ENCODE data around the gene B3GNT8. TPM values are rescaled to one million over a fixed set of nuclear protein-coding genes. Genes with fewer than 3 reads are reported as not detected.

B3GNT8 gene
- total RNA-seq, 1 experiment from 2014 or later, result 3.7 TPM

GRCh38 chr19:41377977-41378709 is 49.0 kb downstream of the B3GNT8 start:
- DNase-seq, result no peak
- Mint-ChIP-seq H3K4me3 (ENCODE audit: unreplicated experiment) (no peak overlapping the region), H3K4me1 (ENCODE audit: low read depth, unreplicated experiment) (no peaks in the 10 kb centered on the region), H3K36me3 (ENCODE audit: insufficient read depth, unreplicated experiment) (no peaks in the 10 kb centered on the region), H3K27me3 (ENCODE audit: insufficient read depth, unreplicated experiment) (no peaks in the 10 kb centered on the region), H3K9me3 (ENCODE audit: unreplicated experiment) (no peaks in the 10 kb centered on the region), H3K27ac (ENCODE audit: unreplicated experiment) (no peak overlapping the region)
- intact Hi-C loops (cut with micrococcal nuclease; ENCODE audit: unreplicated experiment), result no loop called here
- Histone ChIP-seq H3K9me3 (no peaks in the 10 kb centered on the region), H3K27me3 (replicated peaks; ENCODE audit: control insufficient read depth, insufficient read depth, low read length) (no peaks in the 10 kb centered on the region), H3K4me1 (no peaks in the 10 kb centered on the region), H3K4me3 (ENCODE audit: low read depth, low read length) (no peak overlapping the region), H3K36me3 (ENCODE audit: control insufficient read depth, insufficient read depth, low read length) (no peaks in the 10 kb centered on the region)
- BruUV-seq (replicated peaks), result no TSS peak
- POLR2A ChIA-PET, result no interaction called here
- CTCF ChIA-PET, result no interaction called here
- TF ChIP-seq CTCF (IDR thresholded peaks at IDR 0.05; ENCODE audit: insufficient read depth in 1 of 2, low read depth in 1 of 2, low read length in 1 of 2, severe bottlenecking in 1 of 2, unreplicated experiment in 1 of 2), result peak in 1 of 2 experiments; percentile 21

GRCh38 chr19:41376998-41377365 is 50.2 kb downstream of the B3GNT8 start:
- no TSS peak for BruUV-seq (replicated peaks)
- POLR2A ChIA-PET, result interaction anchor here (1.3 kb wide), 1 partner anchor 13 kb away, joined by 3 read pairs; no protein-coding TSS in a partner anchor
- no peaks in the 10 kb centered on the region for H3K4me1 Mint-ChIP-seq (ENCODE audit: low read depth, unreplicated experiment)
- no peaks in the 10 kb centered on the region for H3K9me3 Mint-ChIP-seq (ENCODE audit: unreplicated experiment)
- H3K36me3 ChIP-seq (ENCODE audit: control insufficient read depth, insufficient read depth, low read length), result no peaks in the 10 kb centered on the region
- no peaks in the 10 kb centered on the region for H3K36me3 Mint-ChIP-seq (ENCODE audit: insufficient read depth, unreplicated experiment)
- H3K4me1 ChIP-seq, result no peaks in the 10 kb centered on the region
- CTCF ChIA-PET, result no interaction called here
- peak overlapping the region; percentile 17 for H3K4me3 Mint-ChIP-seq (ENCODE audit: unreplicated experiment)
- no peaks in the 10 kb centered on the region for H3K9me3 ChIP-seq
- no peak overlapping the region for H3K27ac Mint-ChIP-seq (ENCODE audit: unreplicated experiment)
- no peak for TF ChIP-seq CTCF (IDR thresholded peaks at IDR 0.05; ENCODE audit: insufficient read depth in 1 of 2, low read depth in 1 of 2, low read length in 1 of 2, severe bottlenecking in 1 of 2, unreplicated experiment in 1 of 2)
- DNase-seq, result no peak
- no peaks in the 10 kb centered on the region for H3K27me3 Mint-ChIP-seq (ENCODE audit: insufficient read depth, unreplicated experiment)
- intact Hi-C loops (cut with micrococcal nuclease; ENCODE audit: unreplicated experiment), result no loop called here
- H3K27me3 ChIP-seq (replicated peaks; ENCODE audit: control insufficient read depth, insufficient read depth, low read length), result no peaks in the 10 kb centered on the region
- peak overlapping the region; percentile 51 for H3K4me3 ChIP-seq (ENCODE audit: low read depth, low read length)

GRCh38 chr19:41376241-41376997 is 50.8 kb downstream of the B3GNT8 start, which contains the start of gene TMEM91:
Gene TMEM91, plus strand, starts transcription at chr19:41376533. Its CDS starts 1,777 bp downstream, at chr19:41378310.
- BruUV-seq (replicated peaks), result no TSS peak
- no peaks in the 10 kb centered on the region for H3K36me3 Mint-ChIP-seq (ENCODE audit: insufficient read depth, unreplicated experiment)
- peak within 1 kb of the TSS; percentile 17 for H3K4me3 Mint-ChIP-seq (ENCODE audit: unreplicated experiment)
- no peaks in the 10 kb centered on the region for H3K27me3 Mint-ChIP-seq (ENCODE audit: insufficient read depth, unreplicated experiment)
- Histone ChIP-seq H3K27me3 (replicated peaks; ENCODE audit: control insufficient read depth, insufficient read depth, low read length) (no peaks in the 10 kb centered on the region), H3K9me3 (no peaks in the 10 kb centered on the region), H3K36me3 (ENCODE audit: control insufficient read depth, insufficient read depth, low read length) (no peaks in the 10 kb centered on the region), H3K4me1 (no peaks in the 10 kb centered on the region), H3K4me3 (ENCODE audit: low read depth, low read length) (peak within 1 kb of the TSS; percentile 51)
- H3K27ac Mint-ChIP-seq (ENCODE audit: unreplicated experiment), result no peak within 1 kb of the TSS
- H3K4me1 Mint-ChIP-seq (ENCODE audit: low read depth, unreplicated experiment), result no peaks in the 10 kb centered on the region
- no peaks in the 10 kb centered on the region for H3K9me3 Mint-ChIP-seq (ENCODE audit: unreplicated experiment)
- intact Hi-C loops (cut with micrococcal nuclease; ENCODE audit: unreplicated experiment), result no loop called here
- ChIA-PET CTCF (no interaction called here), POLR2A (interaction anchor here (0.5 to 1.3 kb wide), 2 partner anchors 11 to 13 kb away, joined by 3 to 4 read pairs; no protein-coding TSS in a partner anchor)
- TF ChIP-seq CTCF (IDR thresholded peaks at IDR 0.05; ENCODE audit: insufficient read depth in 1 of 2, low read depth in 1 of 2, low read length in 1 of 2, severe bottlenecking in 1 of 2, unreplicated experiment in 1 of 2), result no peak
- DNase-seq, result peak in 1 of 2 experiments; percentile 37

Other genes with a start within 250 kb of the B3GNT8 start
- gene CYP2S1, start 234.2 kb downstream of the B3GNT8 start, total RNA-seq (2022), result 56.0 and 63.0 TPM in 2 replicates
- 1.2 and 1.6 TPM in 2 replicates for gene AXL, start 208.2 kb downstream of the B3GNT8 start, total RNA-seq (2022)
- gene HNRNPUL1, start 163.0 kb downstream of the B3GNT8 start, total RNA-seq (2022), result 322 and 324 TPM in 2 replicates
- gene CCDC97, start 117.2 kb downstream of the B3GNT8 start, total RNA-seq (2022), result 47.1 and 47.8 TPM in 2 replicates
- gene TGFB1, start 73.5 kb downstream of the B3GNT8 start, total RNA-seq (2022), result 15.0 and 15.3 TPM in 2 replicates
- 3.6 and 4.0 TPM in 2 replicates for gene B9D2, start 63.2 kb downstream of the B3GNT8 start, total RNA-seq (2022)
- gene TMEM91, start 50.8 kb downstream of the B3GNT8 start, total RNA-seq (2022), result 1.4 and 2.2 TPM in 2 replicates
- 36.6 and 37.3 TPM in 2 replicates for gene EXOSC5, start 30.0 kb downstream of the B3GNT8 start, total RNA-seq (2022)
- 9.4 and 19.4 TPM in 2 replicates for gene BCKDHA, start 29.6 kb downstream of the B3GNT8 start, total RNA-seq (2022)
- 75.9 and 85.0 TPM in 2 replicates for gene DMAC2, start 12.5 kb upstream of the B3GNT8 start, total RNA-seq (2022)
- not detected in 2 replicates for gene ERICH4, start 15.8 kb upstream of the B3GNT8 start, total RNA-seq (2022)
- gene CEACAM21, start 148.8 kb upstream of the B3GNT8 start, total RNA-seq (2022), result not detected in 2 replicates
- not detected in 2 replicates for gene CEACAM4, start 199.7 kb upstream of the B3GNT8 start, total RNA-seq (2022)

Data from Caco-2 (cell line).